A673 (cell line): ENCODE measurements around the gene CDH4. TPM values are rescaled to one million over a fixed set of nuclear protein-coding genes. Genes with fewer than 3 reads are reported as not detected.

Source experiments
- BruUV-seq: library from RNA; stranded (reverse); fragments of 400-500 nt; replicated peaks from 2 replicates; lab custom pipeline; 2021; lab: Mats Ljungman, UMichigan
- CTCF ChIA-PET: fragments of 300-600 bp; sonication (Branson Sonifier 250); formaldehyde crosslinking; loops from one replicate; lab custom pipeline; 2022; ENCODE audit warnings: antibody characterized with exemption; lab: Charles Lee
- POLR2A ChIA-PET: fragments of 300-600 bp; sonication (Branson Sonifier 250); formaldehyde crosslinking; loops from one replicate; lab custom pipeline; 2022; ENCODE audit warnings: antibody characterized with exemption; ENCODE audit not compliant: low non-redundant PET; lab: Charles Lee
- DNase-seq: peaks from one replicate; pipeline ENCODE4 v3.0.0-alpha.2; 2015; ENCODE audit warnings: low spot score
- H3K27ac ChIP-seq: fragments of 200-600 bp; sonication (generic); 2 replicates; pipeline ENCODE4 v1.5.1; 2016; ENCODE audit warnings: mixed run types, low read depth, mild to moderate bottlenecking, mixed read lengths, antibody characterized with exemption, low read length; ENCODE audit not compliant: poor library complexity, severe bottlenecking
- H3K27me3 ChIP-seq: fragments of 200-600 bp; sonication (generic); replicated peaks from 2 replicates; pipeline ENCODE4 v1.6.1; 2017; ENCODE audit warnings: mixed run types, low read depth, mild to moderate bottlenecking, mixed read lengths, antibody characterized with exemption, low read length; ENCODE audit not compliant: insufficient read depth, poor library complexity
- H3K36me3 ChIP-seq: fragments of 200-600 bp; sonication (generic); 2 replicates; pipeline ENCODE4 v1.6.1; 2016; ENCODE audit warnings: mixed run types, mild to moderate bottlenecking, mixed read lengths, antibody characterized with exemption, low read length; ENCODE audit not compliant: insufficient read depth, poor library complexity, severe bottlenecking
- H3K4me1 ChIP-seq: fragments of 200-600 bp; sonication (generic); 2 replicates; pipeline ENCODE4 v1.6.1; 2017; ENCODE audit warnings: mixed run types, mild to moderate bottlenecking, mixed read lengths, antibody characterized with exemption, low read length; ENCODE audit not compliant: insufficient read depth, poor library complexity, severe bottlenecking
- H3K4me3 ChIP-seq: fragments of 200-600 bp; sonication (generic); 2 replicates; pipeline ENCODE4 v1.5.1; 2016; ENCODE audit warnings: low read depth, mixed run types, mild to moderate bottlenecking, mixed read lengths, low read length; ENCODE audit not compliant: poor library complexity, severe bottlenecking
- H3K9me3 ChIP-seq: fragments of 200-600 bp; sonication (generic); 2 replicates; pipeline ENCODE4 v1.6.1; 2016; ENCODE audit warnings: mixed run types, low read depth, mild to moderate bottlenecking, mixed read lengths, antibody characterized with exemption, low read length; ENCODE audit not compliant: poor library complexity, severe bottlenecking
- CTCF ChIP-seq: fragments of 300-800, 200-600 bp; sonication (generic); conservative IDR thresholded peaks from 2 replicates; pipeline ENCODE4 v1.5.1; 2017; ENCODE audit warnings: low read depth, mild to moderate bottlenecking, antibody characterized with exemption, low read length, moderate library complexity, mixed read lengths
- EZH2 ChIP-seq: fragments of 200-600 bp; sonication (generic); IDR thresholded peaks from 2 replicates; pipeline ENCODE4 v1.6.1; 2017; ENCODE audit warnings: borderline replicate concordance, low read depth, mild to moderate bottlenecking, mixed read lengths, antibody characterized with exemption, low read length; ENCODE audit not compliant: poor library complexity, severe bottlenecking
- intact Hi-C: fragments of 100-400 bp; cut with micrococcal nuclease; formaldehyde crosslinking; loops from one replicate; pipeline ENCODE4 v1.10.0; 2022; ENCODE audit not compliant: unreplicated experiment
- total RNA-seq: library from RNA; stranded (reverse); gene quantifications from 2 replicates; pipeline ENCODE4 v1.2.3, GENCODE V29; 2021

Gene CDH4
- total RNA-seq, 1 experiment from 2014 or later = 8.3 TPM

DNA sequence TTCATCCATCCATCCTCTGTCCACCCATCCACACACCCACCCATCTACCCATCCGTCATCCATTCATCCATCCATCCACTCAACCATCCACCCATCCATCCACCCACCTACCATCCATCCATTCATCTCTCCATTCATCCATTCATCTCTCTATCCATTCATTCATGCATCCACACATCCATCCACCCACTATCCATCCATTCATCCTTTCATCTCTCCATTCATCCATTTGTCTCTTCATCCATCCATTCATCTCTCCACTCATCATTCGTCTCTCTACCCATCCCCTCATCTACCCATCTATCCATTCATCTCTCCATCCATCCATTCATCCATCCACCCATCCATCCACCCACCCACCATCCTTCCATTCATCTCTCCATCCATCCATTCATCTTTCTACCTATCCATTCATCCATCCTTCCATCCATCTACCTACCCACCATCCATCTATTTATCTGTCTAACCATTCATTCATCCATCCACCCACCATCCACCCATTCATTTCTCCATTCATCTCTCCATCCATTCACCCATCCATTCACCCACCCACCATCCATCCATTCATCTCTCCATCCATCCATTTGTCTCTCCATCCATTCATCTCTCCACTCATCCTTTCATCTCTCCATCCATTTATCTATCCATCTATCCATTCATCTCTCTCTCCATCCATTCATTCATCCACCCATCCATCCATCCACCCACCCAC, 538.2 kb downstream of the CDH4 start:
- CTCF ChIA-PET = no interaction called here
- POLR2A ChIA-PET = no interaction called here

GRCh38 chr20:61791995-61792394, 539.9 kb downstream of the CDH4 start:
- Histone ChIP-seq H3K4me1 (no peaks in the 10 kb centered on the region), H3K36me3 (no peaks in the 10 kb centered on the region), H3K27me3 (no peaks in the 10 kb centered on the region), H3K4me3 (no peak overlapping the region), H3K9me3 (no peaks in the 10 kb centered on the region), H3K27ac (no peak overlapping the region)
- CTCF ChIA-PET = no interaction called here
- no peak for DNase-seq
- no TSS peak for BruUV-seq
- no peak for TF ChIP-seq EZH2
- TF ChIP-seq CTCF = no peak
- intact Hi-C loops = no loop called here
- POLR2A ChIA-PET = no interaction called here

More for the DNA sequence above, 538.2 kb downstream of the CDH4 start:
- no peak for DNase-seq
- no TSS peak for BruUV-seq
- H3K4me1 ChIP-seq = no peaks in the 10 kb centered on the region
- no peaks in the 10 kb centered on the region for H3K27me3 ChIP-seq
- intact Hi-C loops = no loop called here
- no peak overlapping the region for H3K27ac ChIP-seq
- no peak for TF ChIP-seq CTCF
- no peak for TF ChIP-seq EZH2
- H3K9me3 ChIP-seq = no peaks in the 10 kb centered on the region
- no peak overlapping the region for H3K4me3 ChIP-seq
- H3K36me3 ChIP-seq = no peaks in the 10 kb centered on the region

GRCh38 chr20:61795669-61796630, 543.9 kb downstream of the CDH4 start:
- TF ChIP-seq CTCF (no peak), EZH2 (no peak)
- intact Hi-C loops = no loop called here
- H3K9me3 ChIP-seq = no peaks in the 10 kb centered on the region
- no peak for DNase-seq
- no peaks in the 10 kb centered on the region for H3K4me1 ChIP-seq
- no peak overlapping the region for H3K4me3 ChIP-seq
- BruUV-seq = no TSS peak
- H3K27ac ChIP-seq = no peak overlapping the region
- POLR2A ChIA-PET = no interaction called here
- H3K27me3 ChIP-seq = peaks cover under 1% of the 10 kb centered on the region
- H3K36me3 ChIP-seq = no peaks in the 10 kb centered on the region
- CTCF ChIA-PET = no interaction called here
